SH-SY5Y (cell line): ENCODE data around the gene KLHL8.

Source experiments
- GATA2 ChIP-seq: IDR thresholded peaks from 2 replicates; pipeline ENCODE4 v1.6.1; 2011; ENCODE audit warnings: mild to moderate bottlenecking, low read depth, low read length
- GATA3 ChIP-seq: IDR thresholded peaks from 2 replicates; pipeline ENCODE4 v1.6.1; 2011; ENCODE audit warnings: low read depth, mild to moderate bottlenecking, low read length, moderate library complexity

DNA sequence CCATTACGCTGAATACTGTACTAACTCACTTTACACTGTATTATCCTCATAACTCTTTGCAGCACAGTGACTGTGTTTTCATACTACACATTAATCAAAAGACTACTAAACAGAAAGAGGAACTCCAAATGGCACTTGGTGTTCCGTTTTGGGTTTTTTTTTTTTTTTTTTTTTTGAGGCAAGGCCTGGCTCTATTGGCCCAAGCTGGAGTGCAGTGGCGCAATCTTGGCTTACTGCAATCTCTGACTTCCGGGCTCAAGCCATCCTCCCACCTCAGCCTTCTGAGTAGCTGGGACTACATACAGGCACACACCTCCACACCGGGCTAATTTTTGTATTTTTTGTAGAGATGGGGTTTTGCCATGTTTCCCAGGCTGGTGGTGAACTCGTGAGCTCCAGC lies 10.7 kb downstream of the KLHL8 start:
- TF ChIP-seq GATA2 (no peak), GATA3 (no peak)
